Common myeloid progenitor, CD34-positive (primary cell): Measurements from ENCODE around the gene DOCK1.
"Not testable (repeated sequence)": the region's sequence is repeated elsewhere in the genome, so short reads cannot be mapped to it uniquely, and the experiment has no call there.

Experiments used
- CTCF ChIA-PET: fragments of 350-600 bp; sonication (Branson Sonifier 250); formaldehyde crosslinking; loops from one replicate; lab custom pipeline; 2021; ENCODE audit warnings: antibody characterized with exemption; lab: Charles Lee
- POLR2A ChIA-PET: fragments of 350-600 bp; sonication (Branson Sonifier 250); formaldehyde crosslinking; loops from one replicate; lab custom pipeline; 2021; ENCODE audit warnings: antibody characterized with exemption; lab: Charles Lee
- DNase-seq, 3 donors: peaks; one replicate each; pipeline versions ENCODE4 v3.0.0 to v3.0.0-alpha.2; 2013
- H3K27ac ChIP-seq, 2 experiments: 1 replicate in 1 of 2; 2 replicates in 1 of 2; pipeline ENCODE4 v1.7.0; 2013; ENCODE audit warnings: inconsistent platforms in 2 of 2, low read length in 2 of 2, mild to moderate bottlenecking in 2 of 2, low read depth in 1 of 2, moderate library complexity in 1 of 2; ENCODE audit not compliant: severe bottlenecking in 2 of 2, insufficient read depth in 1 of 2, poor library complexity in 1 of 2
- H3K27me3 ChIP-seq, 5 experiments: replicated peaks in 2 of 5; 1 replicate in 3 of 5; 2 replicates in 2 of 5; pipeline versions ENCODE4 v1.6.1 to v1.7.0; 2013; ENCODE audit warnings: low read length in 4 of 5, mild to moderate bottlenecking in 2 of 5, moderate library complexity in 2 of 5, inconsistent platforms in 1 of 5; ENCODE audit not compliant: insufficient read depth in 5 of 5, control insufficient read depth in 4 of 5
- H3K36me3 ChIP-seq, 4 experiments: 1 replicate in 2 of 4; 2 replicates in 2 of 4; pipeline versions ENCODE4 v1.6.1 to v1.7.0; 2013; ENCODE audit warnings: low read length in 3 of 4, control low read depth in 1 of 4, mild to moderate bottlenecking in 1 of 4; ENCODE audit not compliant: control insufficient read depth in 4 of 4, insufficient read depth in 4 of 4
- H3K4me1 ChIP-seq, 4 experiments: 1 replicate in 3 of 4; 2 replicates in 1 of 4; pipeline versions ENCODE4 v1.6.1 to v1.7.1; 2013; ENCODE audit warnings: low read length in 3 of 4, mild to moderate bottlenecking in 3 of 4, control low read depth in 1 of 4, inconsistent platforms in 1 of 4, moderate library complexity in 1 of 4; ENCODE audit not compliant: control insufficient read depth in 4 of 4, insufficient read depth in 4 of 4; ENCODE audit errors: control extremely low read depth in 1 of 4
- H3K4me3 ChIP-seq, 7 experiments: 1 replicate in 4 of 7; 2 replicates in 3 of 7; pipeline versions ENCODE4 v1.5.1 to v1.7.0; 2013; ENCODE audit warnings: mild to moderate bottlenecking in 7 of 7, low read length in 6 of 7, moderate library complexity in 6 of 7, inconsistent platforms in 2 of 7, low read depth in 2 of 7, control low read depth in 1 of 7; ENCODE audit not compliant: insufficient read depth in 4 of 7, control insufficient read depth in 1 of 7; ENCODE audit errors: extremely low read depth in 1 of 7
- H3K9me3 ChIP-seq, 5 experiments: 1 replicate in 4 of 5; 2 replicates in 1 of 5; pipeline versions ENCODE4 v1.6.1 to v1.7.1; 2013; ENCODE audit warnings: low read length in 4 of 5, mild to moderate bottlenecking in 2 of 5, inconsistent platforms in 1 of 5, low read depth in 1 of 5, moderate library complexity in 1 of 5; ENCODE audit not compliant: control insufficient read depth in 4 of 5, insufficient read depth in 2 of 5; ENCODE audit errors: control extremely low read depth in 1 of 5
- WGBS: methylation state at CpG from one replicate; pipeline ENCODE4 v1.1.5; 2013; ENCODE audit not compliant: insufficient coverage; 5-methylcytosine and 5-hydroxymethylcytosine counted together

Gene DOCK1

GRCh38 chr10:126914561-126914960, 9.3 kb downstream of the DOCK1 start:
- no peak overlapping the region for H3K27ac ChIP-seq
- H3K9me3 ChIP-seq = no peaks in the 10 kb centered on the region
- H3K36me3 ChIP-seq = peaks cover 0 to 2% (median 0%) of the 10 kb centered on the region in 4 experiments
- DNase-seq = no peak
- ChIA-PET CTCF (no interaction called here), POLR2A (no interaction called here)
- H3K4me1 ChIP-seq = no peaks in the 10 kb centered on the region
- WGBS = 100% methylated on average over 1 of the region's 1 CpG
- no peaks in the 10 kb centered on the region for H3K27me3 ChIP-seq
- no peak overlapping the region for H3K4me3 ChIP-seq

- not testable (repeated sequence) for H3K27me3 ChIP-seq, H3K9me3 ChIP-seq, H3K4me1 ChIP-seq, DNase-seq, H3K27ac ChIP-seq, H3K4me3 ChIP-seq, H3K36me3 ChIP-seq
- WGBS = 95% methylated on average over 6 of the region's 12 CpGs
- POLR2A ChIA-PET = interaction anchor here (1.9 kb wide), 1 partner anchor 9 kb away, joined by 6 read pairs; no protein-coding TSS in a partner anchor
- CTCF ChIA-PET = interaction anchor here (0.7 kb wide), 1 partner anchor 175 kb away, joined by 3 read pairs; no protein-coding TSS in a partner anchor
Observed at GRCh38 chr10:126916952-126917351, 11.7 kb downstream of the DOCK1 start.

GRCh38 chr10:126917375-126917774, 12.1 kb downstream of the DOCK1 start:
- H3K36me3 ChIP-seq = no peaks in the 10 kb centered on the region
- no peaks in the 10 kb centered on the region for H3K27me3 ChIP-seq
- H3K27ac ChIP-seq = no peak overlapping the region
- DNase-seq = no peak
- no peaks in the 10 kb centered on the region for H3K9me3 ChIP-seq
- H3K4me3 ChIP-seq = no peak overlapping the region
- POLR2A ChIA-PET = no interaction called here
- WGBS = 98% methylated on average over 7 of the region's 7 CpGs
- CTCF ChIA-PET = no interaction called here
- H3K4me1 ChIP-seq = no peaks in the 10 kb centered on the region

GRCh38 chr10:126917975-126918908, 13.0 kb downstream of the DOCK1 start:
- ChIA-PET POLR2A (no interaction called here), CTCF (no interaction called here)
- Histone ChIP-seq H3K4me1 (no peaks in the 10 kb centered on the region), H3K27ac (no peak overlapping the region), H3K9me3 (no peaks in the 10 kb centered on the region), H3K4me3 (no peak overlapping the region), H3K27me3 (no peaks in the 10 kb centered on the region), H3K36me3 (no peaks in the 10 kb centered on the region)
- DNase-seq = no peak
- 98% methylated on average over 24 of the region's 24 CpGs for WGBS

- DNase-seq = no peak
- H3K4me3 ChIP-seq = no peak overlapping the region
- H3K36me3 ChIP-seq = no peaks in the 10 kb centered on the region
- POLR2A ChIA-PET = no interaction called here
- H3K27ac ChIP-seq = no peak overlapping the region
- no peaks in the 10 kb centered on the region for H3K27me3 ChIP-seq
- no peaks in the 10 kb centered on the region for H3K4me1 ChIP-seq
- H3K9me3 ChIP-seq = no peaks in the 10 kb centered on the region
- CTCF ChIA-PET = no interaction called here
- 97% methylated on average over 13 of the region's 13 CpGs for WGBS
Observed at GRCh38 chr10:126919426-126919825, 14.2 kb downstream of the DOCK1 start.

GRCh38 chr10:126921162-126921561, 15.9 kb downstream of the DOCK1 start:
- H3K27ac ChIP-seq = no peak overlapping the region
- H3K4me3 ChIP-seq = no peak overlapping the region
- WGBS = 100% methylated on average over 3 of the region's 4 CpGs
- no peaks in the 10 kb centered on the region for H3K27me3 ChIP-seq
- H3K36me3 ChIP-seq = no peaks in the 10 kb centered on the region
- ChIA-PET CTCF (no interaction called here), POLR2A (no interaction called here)
- DNase-seq = no peak
- H3K9me3 ChIP-seq = no peaks in the 10 kb centered on the region
- H3K4me1 ChIP-seq = no peaks in the 10 kb centered on the region

GRCh38 chr10:126921974-126922525, 16.8 kb downstream of the DOCK1 start:
- no peak for DNase-seq
- Histone ChIP-seq H3K27ac (no peak overlapping the region), H3K9me3 (no peaks in the 10 kb centered on the region), H3K4me3 (no peak overlapping the region), H3K27me3 (no peaks in the 10 kb centered on the region), H3K4me1 (no peaks in the 10 kb centered on the region), H3K36me3 (peaks cover 0 to 2% (median 0%) of the 10 kb centered on the region in 4 experiments)
- CTCF ChIA-PET = no interaction called here
- 100% methylated on average over 2 of the region's 4 CpGs for WGBS
- POLR2A ChIA-PET = no interaction called here
